NCI-H2081 (cell line): ENCODE measurements around the gene SESN3.

Experiments used
- DNase-seq, 2 experiments: peaks; one replicate each; lab custom pipeline; 2025; lab: John Stamatoyannopoulos, UW

SESN3 gene

GRCh38 chr11:95119361-95120060 lies 111.5 kb downstream of the SESN3 start:
- DNase-seq, result no peak

DNA sequence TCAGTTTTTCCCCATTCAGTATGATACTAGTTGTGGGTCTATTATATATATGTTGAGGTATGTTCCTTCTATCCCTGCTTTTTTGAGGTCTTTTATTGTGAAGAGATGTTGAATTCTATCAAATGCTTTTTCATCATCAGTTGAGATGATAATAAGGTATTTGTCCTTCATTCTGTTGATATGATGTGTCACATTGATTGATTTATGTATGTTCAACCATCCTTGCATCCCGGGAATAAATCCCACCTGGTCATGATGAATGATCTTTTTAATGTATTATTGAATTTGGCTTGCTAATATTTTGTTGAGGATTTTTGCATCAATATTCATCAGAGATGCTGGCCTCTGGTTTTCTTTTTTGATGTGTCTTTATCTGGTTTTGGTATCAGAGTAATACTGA lies 115.4 kb downstream of the SESN3 start:
- DNase-seq, result no peak
